Measurements from ENCODE around the gene PCDHA5.
"Not testable (repeated sequence)": the region's sequence is repeated elsewhere in the genome, so short reads cannot be mapped to it uniquely, and the experiment has no call there.

Gene PCDHA5

DNA sequence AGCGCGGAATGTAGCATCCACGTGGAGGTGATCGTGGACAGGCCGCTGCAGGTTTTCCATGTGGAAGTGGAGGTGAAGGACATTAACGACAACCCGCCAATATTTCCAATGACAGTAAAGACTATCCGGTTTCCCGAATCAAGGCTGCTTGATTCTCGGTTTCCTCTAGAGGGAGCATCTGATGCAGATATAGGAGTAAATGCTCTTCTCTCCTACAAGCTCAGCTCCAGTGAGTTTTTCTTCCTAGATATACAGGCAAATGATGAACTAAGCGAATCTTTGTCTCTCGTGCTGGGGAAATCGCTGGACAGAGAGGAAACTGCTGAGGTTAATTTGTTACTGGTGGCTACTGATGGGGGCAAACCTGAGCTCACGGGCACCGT lies 26.2 kb upstream of the PCDHA5 start:
- no peak for DNase-seq (ENCODE audit: low read depth)
- H3K4me3 ChIP-seq (ENCODE audit: low read length), result no peak overlapping the region
- TF ChIP-seq, protein P1, sequence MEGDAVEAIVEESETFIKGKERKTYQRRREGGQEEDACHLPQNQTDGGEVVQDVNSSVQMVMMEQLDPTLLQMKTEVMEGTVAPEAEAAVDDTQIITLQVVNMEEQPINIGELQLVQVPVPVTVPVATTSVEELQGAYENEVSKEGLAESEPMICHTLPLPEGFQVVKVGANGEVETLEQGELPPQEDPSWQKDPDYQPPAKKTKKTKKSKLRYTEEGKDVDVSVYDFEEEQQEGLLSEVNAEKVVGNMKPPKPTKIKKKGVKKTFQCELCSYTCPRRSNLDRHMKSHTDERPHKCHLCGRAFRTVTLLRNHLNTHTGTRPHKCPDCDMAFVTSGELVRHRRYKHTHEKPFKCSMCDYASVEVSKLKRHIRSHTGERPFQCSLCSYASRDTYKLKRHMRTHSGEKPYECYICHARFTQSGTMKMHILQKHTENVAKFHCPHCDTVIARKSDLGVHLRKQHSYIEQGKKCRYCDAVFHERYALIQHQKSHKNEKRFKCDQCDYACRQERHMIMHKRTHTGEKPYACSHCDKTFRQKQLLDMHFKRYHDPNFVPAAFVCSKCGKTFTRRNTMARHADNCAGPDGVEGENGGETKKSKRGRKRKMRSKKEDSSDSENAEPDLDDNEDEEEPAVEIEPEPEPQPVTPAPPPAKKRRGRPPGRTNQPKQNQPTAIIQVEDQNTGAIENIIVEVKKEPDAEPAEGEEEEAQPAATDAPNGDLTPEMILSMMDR (conservative IDR thresholded peaks at IDR 0.05; ENCODE audit: low read depth, low read length), result peak; percentile 24

DNA sequence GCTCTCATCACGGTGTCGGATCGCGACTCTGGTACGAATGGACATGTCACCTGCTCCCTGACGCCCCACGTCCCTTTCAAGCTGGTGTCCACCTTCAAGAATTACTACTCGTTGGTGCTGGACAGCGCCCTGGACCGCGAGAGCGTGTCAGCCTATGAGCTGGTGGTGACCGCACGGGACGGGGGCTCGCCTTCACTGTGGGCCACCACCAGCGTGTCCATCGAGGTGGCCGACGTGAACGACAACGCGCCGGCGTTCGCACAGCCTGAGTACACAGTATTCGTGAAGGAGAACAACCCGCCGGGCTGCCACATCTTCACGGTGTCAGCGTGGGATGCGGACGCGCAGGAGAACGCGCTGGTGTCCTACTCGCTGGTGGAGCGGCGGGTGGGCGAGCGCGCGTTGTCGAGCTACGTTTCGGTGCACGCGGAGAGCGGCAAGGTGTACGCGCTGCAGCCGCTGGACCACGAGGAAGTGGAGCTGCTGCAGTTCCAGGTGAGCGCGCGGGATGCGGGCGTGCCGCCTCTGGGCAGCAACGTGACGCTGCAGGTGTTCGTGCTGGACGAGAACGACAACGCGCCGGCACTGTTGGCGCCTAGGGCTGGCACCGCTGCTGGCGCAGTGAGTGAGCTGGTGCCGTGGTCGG lies 25.2 kb upstream of the PCDHA5 start:
- not testable (repeated sequence) for DNase-seq (ENCODE audit: low read depth); H3K4me3 ChIP-seq (ENCODE audit: low read length)

DNA sequence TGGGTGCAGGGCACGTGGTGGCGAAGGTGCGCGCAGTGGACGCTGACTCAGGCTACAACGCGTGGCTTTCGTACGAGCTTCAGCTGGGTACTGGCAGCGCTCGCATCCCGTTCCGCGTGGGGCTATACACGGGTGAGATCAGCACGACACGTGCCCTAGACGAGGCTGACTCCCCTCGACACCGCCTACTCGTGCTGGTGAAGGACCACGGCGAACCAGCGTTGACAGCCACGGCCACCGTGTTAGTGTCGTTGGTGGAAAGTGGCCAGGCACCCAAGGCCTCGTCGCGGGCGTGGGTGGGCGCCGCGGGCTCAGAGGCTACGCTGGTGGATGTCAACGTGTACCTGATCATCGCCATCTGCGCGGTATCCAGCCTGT lies 24.7 kb upstream of the PCDHA5 start:
- DNase-seq (ENCODE audit: low read depth), result no peak
- no peak overlapping the region for H3K4me3 ChIP-seq (ENCODE audit: low read length)
- TF ChIP-seq, protein P1 (conservative IDR thresholded peaks at IDR 0.05; ENCODE audit: low read depth, low read length), result no peak

DNA sequence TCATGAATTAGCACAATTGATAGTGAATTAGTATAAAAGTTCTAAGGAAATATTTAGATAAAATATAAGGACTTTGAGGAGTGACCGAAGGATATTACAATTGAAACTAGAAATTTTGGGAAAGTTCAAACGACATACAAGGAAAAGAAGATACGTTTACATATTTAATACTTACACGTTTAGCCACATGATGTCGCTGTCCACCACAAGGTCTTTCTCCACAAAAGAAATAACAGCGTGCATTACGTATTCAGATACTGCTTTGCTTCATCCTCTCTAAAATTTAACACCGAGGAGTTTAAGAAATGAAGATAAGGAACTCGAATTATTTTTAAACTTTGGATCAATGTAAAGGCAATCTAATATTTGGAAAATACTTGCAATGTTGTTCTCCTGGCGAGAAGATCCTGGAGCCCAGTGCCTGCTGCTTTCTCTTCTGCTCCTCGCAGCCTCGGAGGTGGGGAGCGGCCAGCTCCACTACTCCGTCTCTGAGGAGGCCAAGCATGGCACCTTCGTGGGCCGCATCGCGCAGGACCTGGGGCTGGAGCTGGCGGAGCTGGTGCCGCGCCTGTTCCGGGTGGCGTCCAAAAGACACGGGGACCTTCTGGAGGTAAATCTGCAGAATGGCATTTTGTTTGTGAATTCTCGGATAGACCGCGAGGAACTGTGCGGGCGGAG lies 20.5 kb upstream of the PCDHA5 start, which contains the start of gene PCDHA3:
TSS of gene PCDHA3 (plus strand) at position 242 of the 678 bp plus-strand sequence.
- TF ChIP-seq, protein P1 (conservative IDR thresholded peaks at IDR 0.05; ENCODE audit: low read depth, low read length), result peak; percentile 11
- no peak within 1 kb of the TSS for H3K4me3 ChIP-seq (ENCODE audit: low read length)
- DNase-seq (ENCODE audit: low read depth), result no peak

DNA sequence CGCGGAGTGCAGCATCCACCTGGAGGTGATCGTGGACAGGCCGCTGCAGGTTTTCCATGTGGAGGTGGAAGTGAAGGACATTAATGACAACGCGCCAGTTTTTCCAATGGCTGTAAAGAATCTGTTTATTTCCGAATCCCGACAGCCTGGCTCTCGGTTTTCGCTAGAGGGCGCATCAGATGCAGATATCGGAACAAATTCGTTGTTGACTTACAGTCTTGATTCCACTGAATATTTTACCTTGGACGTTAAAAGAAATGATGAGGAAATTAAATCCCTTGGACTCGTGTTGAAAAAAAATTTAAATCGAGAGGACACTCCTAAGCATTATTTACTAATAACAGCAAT lies 19.9 kb upstream of the PCDHA5 start:
- DNase-seq (ENCODE audit: low read depth), result no peak
- no peak overlapping the region for H3K4me3 ChIP-seq (ENCODE audit: low read length)
- TF ChIP-seq, protein P1 (conservative IDR thresholded peaks at IDR 0.05; ENCODE audit: low read depth, low read length), result peak; percentile 28

DNA sequence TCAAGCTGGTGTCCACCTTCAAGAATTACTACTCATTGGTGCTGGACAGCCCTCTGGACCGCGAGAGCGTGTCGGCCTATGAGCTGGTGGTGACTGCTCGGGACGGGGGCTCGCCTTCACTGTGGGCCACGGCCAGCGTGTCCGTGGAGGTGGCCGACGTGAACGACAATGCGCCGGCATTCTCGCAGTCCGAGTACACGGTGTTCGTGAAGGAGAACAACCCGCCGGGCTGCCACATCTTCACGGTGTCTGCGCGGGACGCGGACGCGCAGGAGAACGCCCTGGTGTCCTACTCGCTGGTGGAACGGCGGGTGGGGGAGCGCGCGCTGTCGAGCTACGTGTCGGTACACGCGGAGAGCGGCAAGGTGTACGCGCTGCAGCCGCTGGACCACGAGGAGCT lies 19.0 kb upstream of the PCDHA5 start:
- not testable (repeated sequence) for DNase-seq (ENCODE audit: low read depth)

DNA sequence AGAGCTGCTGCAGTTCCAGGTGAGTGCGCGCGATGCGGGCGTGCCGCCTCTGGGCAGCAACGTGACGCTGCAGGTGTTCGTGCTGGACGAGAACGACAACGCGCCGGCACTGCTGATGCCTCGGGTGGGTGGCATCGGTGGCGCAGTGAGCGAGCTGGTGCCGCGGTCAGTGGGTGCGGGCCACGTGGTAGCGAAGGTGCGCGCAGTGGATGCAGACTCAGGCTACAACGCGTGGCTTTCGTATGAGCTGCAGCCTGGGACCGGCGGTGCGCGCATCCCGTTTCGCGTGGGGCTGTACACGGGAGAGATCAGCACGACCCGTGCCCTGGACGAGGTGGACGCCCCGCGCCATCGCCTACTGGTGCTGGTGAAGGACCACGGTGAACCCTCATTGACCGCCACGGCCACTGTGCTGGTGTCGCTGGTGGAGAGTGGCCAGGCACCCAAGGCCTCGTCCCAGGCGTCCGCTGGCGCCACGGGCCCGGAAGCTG lies 18.6 kb upstream of the PCDHA5 start:
- TF ChIP-seq, protein P1 (conservative IDR thresholded peaks at IDR 0.05; ENCODE audit: low read depth, low read length), result no peak
- no peak overlapping the region for H3K4me3 ChIP-seq (ENCODE audit: low read length)
- no peak for DNase-seq (ENCODE audit: low read depth)

More for the DNA sequence above, 19.0 kb upstream of the PCDHA5 start:
- not testable (repeated sequence) for H3K4me3 ChIP-seq (ENCODE audit: low read length)
